Measurements from ENCODE around the gene PROZ.

Gene PROZ

DNA sequence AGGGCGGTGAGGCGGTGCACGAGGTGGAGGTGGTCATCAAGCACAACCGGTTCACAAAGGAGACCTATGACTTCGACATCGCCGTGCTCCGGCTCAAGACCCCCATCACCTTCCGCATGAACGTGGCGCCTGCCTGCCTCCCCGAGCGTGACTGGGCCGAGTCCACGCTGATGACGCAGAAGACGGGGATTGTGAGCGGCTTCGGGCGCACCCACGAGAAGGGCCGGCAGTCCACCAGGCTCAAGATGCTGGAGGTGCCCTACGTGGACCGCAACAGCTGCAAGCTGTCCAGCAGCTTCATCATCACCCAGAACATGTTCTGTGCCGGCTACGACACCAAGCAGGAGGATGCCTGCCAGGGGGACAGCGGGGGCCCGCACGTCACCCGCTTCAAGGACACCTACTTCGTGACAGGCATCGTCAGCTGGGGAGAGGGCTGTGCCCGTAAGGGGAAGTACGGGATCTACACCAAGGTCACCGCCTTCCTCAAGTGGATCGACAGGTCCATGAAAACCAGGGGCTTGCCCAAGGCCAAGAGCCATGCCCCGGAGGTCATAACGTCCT is 9.4 kb upstream of the PROZ start:
- Histone ChIP-seq H3K4me3 (ENCODE audit: low read length) (no peak overlapping the region), H3K4me1 (ENCODE audit: low read length) (peaks cover 3% of the 10 kb centered on the region), H3K9me3 (ENCODE audit: insufficient read depth, low read length) (no peaks in the 10 kb centered on the region; the same call in 1 of the 2 replicates), H3K27me3 (ENCODE audit: low read depth, low read length) (peaks cover 8% of the 10 kb centered on the region; the same call in 1 of the 2 replicates), H3K9ac (ENCODE audit: low read length) (no peak overlapping the region), H2AFZ (ENCODE audit: low read depth, low read length) (no peak overlapping the region), H4K20me1 (ENCODE audit: insufficient read depth, low read length) (no peaks in the 10 kb centered on the region), H3K79me2 (ENCODE audit: low read length) (no peaks in the 10 kb centered on the region), H3K36me3 (replicated peaks; ENCODE audit: low read depth, low read length) (no peaks in the 10 kb centered on the region), H3K4me2 (ENCODE audit: low read length) (no peak overlapping the region), H3K27ac (ENCODE audit: low read length) (no peak overlapping the region)
- TF ChIP-seq EZH2phosphoT487 (IDR thresholded peaks at IDR 0.05; ENCODE audit: low read depth) = no peak
- TF ChIP-seq, protein P1, sequence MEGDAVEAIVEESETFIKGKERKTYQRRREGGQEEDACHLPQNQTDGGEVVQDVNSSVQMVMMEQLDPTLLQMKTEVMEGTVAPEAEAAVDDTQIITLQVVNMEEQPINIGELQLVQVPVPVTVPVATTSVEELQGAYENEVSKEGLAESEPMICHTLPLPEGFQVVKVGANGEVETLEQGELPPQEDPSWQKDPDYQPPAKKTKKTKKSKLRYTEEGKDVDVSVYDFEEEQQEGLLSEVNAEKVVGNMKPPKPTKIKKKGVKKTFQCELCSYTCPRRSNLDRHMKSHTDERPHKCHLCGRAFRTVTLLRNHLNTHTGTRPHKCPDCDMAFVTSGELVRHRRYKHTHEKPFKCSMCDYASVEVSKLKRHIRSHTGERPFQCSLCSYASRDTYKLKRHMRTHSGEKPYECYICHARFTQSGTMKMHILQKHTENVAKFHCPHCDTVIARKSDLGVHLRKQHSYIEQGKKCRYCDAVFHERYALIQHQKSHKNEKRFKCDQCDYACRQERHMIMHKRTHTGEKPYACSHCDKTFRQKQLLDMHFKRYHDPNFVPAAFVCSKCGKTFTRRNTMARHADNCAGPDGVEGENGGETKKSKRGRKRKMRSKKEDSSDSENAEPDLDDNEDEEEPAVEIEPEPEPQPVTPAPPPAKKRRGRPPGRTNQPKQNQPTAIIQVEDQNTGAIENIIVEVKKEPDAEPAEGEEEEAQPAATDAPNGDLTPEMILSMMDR (IDR thresholded peaks at IDR 0.05; ENCODE audit: low read depth, low read length) = no peak

DNA sequence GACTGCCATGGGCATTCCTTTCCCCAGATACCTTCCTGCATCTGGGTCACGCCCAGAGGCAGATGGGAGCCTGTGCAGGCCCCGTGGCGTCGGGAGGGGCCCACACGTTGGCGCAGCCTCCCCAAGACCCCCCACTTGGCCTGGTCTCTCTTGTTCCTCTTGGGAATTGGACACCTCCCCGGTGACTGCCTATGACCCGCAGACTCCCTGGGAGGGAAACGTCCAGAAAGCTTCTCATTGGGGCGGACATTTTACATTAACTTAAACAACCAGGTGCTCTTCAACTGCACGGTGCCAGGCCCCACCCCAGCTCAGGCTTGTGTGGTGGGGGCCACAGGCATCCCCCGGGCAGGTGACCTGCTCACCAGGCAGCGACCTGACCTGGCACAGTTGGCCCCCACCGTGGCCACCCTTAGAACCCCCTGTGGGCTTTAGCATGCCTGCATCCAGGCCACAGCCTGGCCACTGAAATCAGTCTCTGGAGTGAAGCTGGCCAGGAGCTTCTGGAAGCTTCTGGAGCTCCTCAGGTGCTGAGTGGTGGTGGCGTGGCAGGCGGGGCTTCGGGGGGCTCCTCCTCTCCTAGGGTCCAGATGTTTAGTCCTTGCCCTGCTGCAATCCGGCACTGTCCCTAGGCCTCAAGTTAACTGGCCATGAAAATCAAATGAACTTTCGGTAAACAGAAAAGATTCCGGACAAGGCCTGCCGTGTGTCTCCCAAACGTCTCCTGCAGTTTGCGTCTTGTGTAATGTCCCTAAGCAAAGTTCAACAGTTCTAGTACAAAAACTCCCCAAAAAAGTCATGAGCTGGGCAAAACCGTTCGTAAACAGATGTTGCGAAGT is 8.5 kb upstream of the PROZ start:
- H3K27me3 ChIP-seq (ENCODE audit: low read depth, low read length) = peaks cover 8% of the 10 kb centered on the region; the same call in 1 of the 2 replicates
- no peak overlapping the region for H3K27ac ChIP-seq (ENCODE audit: low read length)
- H3K79me2 ChIP-seq (ENCODE audit: low read length) = no peaks in the 10 kb centered on the region
- no peak overlapping the region for H3K9ac ChIP-seq (ENCODE audit: low read length)
- no peaks in the 10 kb centered on the region for H3K9me3 ChIP-seq (ENCODE audit: insufficient read depth, low read length)
- TF ChIP-seq, protein P1 (IDR thresholded peaks at IDR 0.05; ENCODE audit: low read depth, low read length) = no peak
- TF ChIP-seq EZH2phosphoT487 (IDR thresholded peaks at IDR 0.05; ENCODE audit: low read depth) = no peak
- peaks cover 6% of the 10 kb centered on the region for H3K4me1 ChIP-seq (ENCODE audit: low read length)
- no peak overlapping the region for H3K4me2 ChIP-seq (ENCODE audit: low read length)
- H3K4me3 ChIP-seq (ENCODE audit: low read length) = no peak overlapping the region
- H3K36me3 ChIP-seq (replicated peaks; ENCODE audit: low read depth, low read length) = no peaks in the 10 kb centered on the region
- no peaks in the 10 kb centered on the region for H4K20me1 ChIP-seq (ENCODE audit: insufficient read depth, low read length)
- H2AFZ ChIP-seq (ENCODE audit: low read depth, low read length) = no peak overlapping the region

DNA sequence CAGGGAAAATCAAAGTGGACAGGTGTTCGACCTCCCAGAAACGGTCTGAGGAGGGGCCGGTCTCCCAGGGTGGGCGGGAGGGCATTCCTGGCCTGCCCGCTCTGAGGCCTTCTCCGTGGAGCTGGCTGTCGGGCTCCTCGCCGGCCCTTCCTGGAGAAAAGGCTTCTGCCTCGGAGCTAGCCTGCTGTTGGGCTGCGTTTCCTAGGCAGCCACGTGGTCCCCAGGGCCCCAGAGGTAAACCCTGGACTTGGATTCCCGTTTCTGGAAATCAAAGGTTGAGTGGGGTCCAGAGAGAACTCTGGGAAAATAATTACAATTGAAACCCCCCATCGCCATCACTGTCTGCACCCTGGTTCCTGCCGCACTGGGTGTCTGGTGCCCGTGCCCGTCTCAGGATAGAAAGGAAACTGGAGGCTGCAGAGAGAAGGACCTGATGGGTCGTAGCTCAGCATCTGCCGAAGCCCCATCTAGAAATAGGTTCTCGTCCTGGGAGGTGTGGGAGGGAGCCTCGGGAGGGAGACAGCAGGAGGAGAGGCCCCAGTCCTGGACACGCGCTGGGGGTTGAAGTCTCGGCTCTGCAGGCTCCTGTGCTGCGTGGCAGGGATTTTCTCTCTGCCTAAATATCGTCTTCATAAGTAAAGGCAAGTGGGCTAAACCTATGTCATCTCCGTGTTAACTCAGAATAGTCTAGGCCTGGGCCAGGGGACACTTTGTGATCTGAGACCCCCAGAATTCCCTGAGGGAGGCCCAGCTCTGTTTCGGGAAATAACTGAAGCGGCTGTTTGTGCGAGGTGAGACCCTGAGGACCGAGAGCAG is 7.7 kb upstream of the PROZ start:
- Histone ChIP-seq H3K4me1 (ENCODE audit: low read length) (peaks cover 6% of the 10 kb centered on the region), H4K20me1 (ENCODE audit: insufficient read depth, low read length) (no peaks in the 10 kb centered on the region), H3K4me2 (ENCODE audit: low read length) (no peak overlapping the region), H3K36me3 (replicated peaks; ENCODE audit: low read depth, low read length) (no peaks in the 10 kb centered on the region), H3K79me2 (ENCODE audit: low read length) (no peaks in the 10 kb centered on the region), H3K27me3 (ENCODE audit: low read depth, low read length) (peaks cover 8% of the 10 kb centered on the region; the same call in 1 of the 2 replicates), H3K4me3 (ENCODE audit: low read length) (no peak overlapping the region), H3K9me3 (ENCODE audit: insufficient read depth, low read length) (0 out of 2 replicates have a peak, but pooled peaks cover 3% of the 10 kb centered on the region), H2AFZ (ENCODE audit: low read depth, low read length) (no peak overlapping the region), H3K9ac (ENCODE audit: low read length) (no peak overlapping the region), H3K27ac (ENCODE audit: low read length) (no peak overlapping the region)
- TF ChIP-seq, protein P1 (IDR thresholded peaks at IDR 0.05; ENCODE audit: low read depth, low read length) = no peak
- no peak for TF ChIP-seq EZH2phosphoT487 (IDR thresholded peaks at IDR 0.05; ENCODE audit: low read depth)
